Dermis blood vessel endothelial cell (primary cell): ENCODE data around the gene SLC12A4. TPM values are rescaled to one million over a fixed set of nuclear protein-coding genes. Genes with fewer than 3 reads are reported as not detected.
A peak's percentile ranks its signal among the peaks of the same experiment; 100 is the strongest.
"Not testable (repeated sequence)": the region's sequence is repeated elsewhere in the genome, so short reads cannot be mapped to it uniquely, and the experiment has no call there.

Source experiments
- DNase-seq: peaks from one replicate; pipeline ENCODE4 v3.0.0; 2010
- total RNA-seq: library from RNA; depleted of rRNA; stranded (reverse); fragments of >200 nt; gene quantifications from 2 replicates; pipeline ENCODE4 v1.2.3, GENCODE V29; 2014

SLC12A4 gene
- 68.9 and 94.1 TPM in 2 replicates for total RNA-seq

DNA sequence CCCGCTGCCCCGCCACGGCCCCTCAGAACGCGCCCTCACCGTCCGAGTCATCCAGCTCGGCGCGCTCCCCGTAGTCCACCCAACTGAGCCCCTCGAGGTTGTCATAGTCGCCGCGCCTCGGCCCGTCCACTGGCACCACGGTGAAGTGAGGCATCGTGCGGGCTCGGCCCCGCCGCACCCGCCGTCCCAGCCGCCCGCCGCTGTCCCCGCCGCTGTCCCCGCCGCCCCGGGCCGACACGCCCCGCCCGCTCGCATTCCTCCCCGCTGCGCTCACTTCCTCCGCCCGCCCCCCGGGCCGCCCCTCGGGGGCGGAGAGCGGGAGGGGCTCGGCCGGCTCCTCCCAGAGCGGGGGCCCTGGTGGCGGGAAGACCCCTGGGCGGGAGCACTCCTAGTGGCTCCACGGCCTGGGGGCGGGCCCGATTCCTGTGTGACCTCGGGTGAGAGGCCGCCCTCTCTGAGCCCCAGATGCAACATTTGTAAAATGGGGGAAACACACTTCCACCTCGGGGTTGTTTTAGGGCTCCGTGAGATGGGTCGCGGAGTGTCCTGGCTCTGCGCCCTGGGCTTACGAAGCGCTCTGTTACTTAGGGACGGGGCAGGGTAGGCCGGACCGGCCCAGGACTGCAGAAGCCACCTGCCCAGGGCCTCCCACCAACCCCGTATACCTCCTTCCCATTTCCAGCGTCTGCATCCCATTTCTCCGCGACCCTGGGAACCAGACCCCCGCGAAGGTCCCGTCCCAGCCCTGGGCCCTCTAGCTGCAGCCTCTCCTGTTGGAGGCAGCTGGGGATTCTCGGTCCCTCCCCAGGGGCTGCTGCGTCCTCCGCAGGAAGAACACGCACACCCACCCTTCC lies at the start of gene SLC12A4:
Gene SLC12A4 (minus strand): TSS at position 238 of the 854 bp plus-strand sequence. CDS start 84 bp downstream, at position 154.
- DNase-seq, result peak; percentile 83

DNA sequence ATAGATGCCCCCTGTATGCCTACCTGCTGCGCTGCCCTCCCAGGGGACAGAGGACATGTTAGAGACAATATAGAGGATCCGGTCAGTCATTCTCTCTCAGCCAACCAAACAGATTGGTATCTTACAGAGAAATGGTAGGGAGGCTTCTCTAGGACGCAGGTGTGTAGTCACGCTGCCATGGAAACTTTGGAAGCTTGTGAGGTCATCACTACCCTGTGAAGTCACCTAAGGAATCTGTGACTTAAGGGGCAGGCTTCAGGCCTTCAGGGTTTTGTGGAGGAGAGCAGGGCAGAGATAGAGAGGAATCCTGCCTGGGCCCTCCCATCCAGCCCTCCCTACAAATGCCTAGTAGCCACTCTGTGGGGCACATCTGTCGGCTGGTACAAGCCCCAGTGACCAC lies 47.2 kb upstream of the SLC12A4 start, which contains the start of gene DPEP2NB:
Gene DPEP2NB (minus strand): TSS at position 231 of the 400 bp plus-strand sequence. CDS start 141 bp downstream, at position 90.
- DNase-seq, result no peak

DNA sequence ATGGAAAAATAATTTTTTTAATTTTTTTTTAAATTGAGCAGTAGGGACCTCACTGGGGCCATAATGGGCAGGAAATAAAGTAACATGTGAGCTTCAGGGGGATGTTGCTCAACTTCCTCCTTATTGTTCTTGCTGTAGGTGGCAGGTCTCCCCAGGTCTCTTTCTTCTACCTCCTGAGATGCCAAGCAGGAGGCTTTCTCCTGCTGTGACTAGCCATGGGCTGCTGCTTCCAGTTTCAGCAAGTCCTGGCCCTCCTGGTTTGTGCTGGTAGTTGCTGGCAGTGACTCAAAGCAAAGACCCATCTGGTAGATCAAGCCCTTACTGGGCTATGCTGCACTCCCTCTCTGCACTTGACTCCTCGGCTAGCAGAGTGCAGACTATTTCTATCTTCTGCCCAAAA lies 45.0 kb upstream of the SLC12A4 start:
- peak; percentile 82 for DNase-seq

DNA sequence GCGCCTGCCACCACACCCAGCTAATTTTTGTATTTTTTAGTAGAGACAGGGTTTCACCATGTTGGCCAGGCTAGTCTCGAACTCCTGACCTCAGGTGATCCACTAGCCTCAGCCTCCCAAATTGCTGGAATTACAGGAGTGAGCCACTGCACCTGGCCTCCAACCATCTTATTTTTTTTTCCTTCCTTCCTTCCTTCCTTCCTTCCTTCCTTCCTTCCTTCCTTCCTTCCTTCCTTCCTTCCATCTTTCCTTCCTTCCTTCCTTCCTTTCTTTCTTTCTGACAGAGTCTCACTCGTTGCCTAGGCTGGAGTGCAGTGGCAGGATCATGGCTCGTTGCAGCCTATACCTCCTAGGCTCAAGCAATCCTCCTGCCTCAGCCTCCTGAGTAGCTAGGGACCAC lies 41.4 kb upstream of the SLC12A4 start:
- DNase-seq, result not testable (repeated sequence)

DNA sequence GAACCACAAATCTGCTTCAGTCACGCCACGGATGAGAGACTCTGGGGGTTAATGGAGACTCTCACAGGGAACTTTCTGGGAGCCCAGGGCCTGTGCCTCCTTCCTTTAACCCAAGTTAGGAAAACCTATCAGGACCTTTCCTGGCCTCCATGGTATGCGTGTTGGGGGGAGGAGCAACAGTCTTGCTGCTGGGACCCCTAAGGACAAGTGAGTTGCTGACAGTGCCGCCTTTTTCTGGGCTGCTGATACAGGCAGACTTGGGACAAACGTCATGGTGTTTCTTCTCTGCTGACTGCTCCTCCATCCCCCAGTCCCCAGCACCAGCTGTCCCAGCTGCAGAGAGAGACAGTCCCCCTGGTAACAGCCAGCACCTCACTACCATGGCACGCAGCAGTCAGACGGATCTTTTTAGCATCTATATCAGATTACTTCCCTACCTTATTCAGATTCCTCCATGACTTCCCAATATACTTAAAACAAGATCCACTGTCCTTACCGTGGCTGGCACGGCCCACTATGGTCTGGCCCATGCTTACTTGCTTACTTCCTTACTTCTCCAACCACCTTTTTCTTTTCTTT lies 40.8 kb upstream of the SLC12A4 start:
- no peak for DNase-seq

DNA sequence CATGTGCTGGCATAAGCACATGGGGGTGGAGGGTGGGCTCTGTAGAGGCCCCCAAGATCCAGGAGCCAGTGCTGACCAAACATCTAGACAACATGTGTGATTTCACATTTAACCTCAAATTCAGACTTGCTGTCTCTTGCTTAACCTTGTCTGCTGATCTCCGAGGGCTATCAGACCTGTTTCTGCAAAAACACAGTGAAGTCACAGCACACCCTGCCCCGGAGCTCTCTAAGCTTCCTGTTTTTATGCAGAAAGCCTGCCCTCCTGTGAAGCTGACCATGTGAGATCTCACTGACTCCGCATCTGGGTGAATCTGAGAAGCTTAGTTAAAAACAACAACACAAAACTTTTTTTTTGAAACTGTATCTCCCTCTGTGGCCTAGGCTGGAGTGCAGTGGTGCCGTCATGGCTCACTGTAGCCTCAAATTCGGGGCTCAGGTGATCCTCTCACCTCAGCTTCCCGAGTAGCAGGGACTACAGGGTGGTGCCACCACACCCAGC lies 37.4 kb upstream of the SLC12A4 start:
- peak; percentile 83 for DNase-seq

DNA sequence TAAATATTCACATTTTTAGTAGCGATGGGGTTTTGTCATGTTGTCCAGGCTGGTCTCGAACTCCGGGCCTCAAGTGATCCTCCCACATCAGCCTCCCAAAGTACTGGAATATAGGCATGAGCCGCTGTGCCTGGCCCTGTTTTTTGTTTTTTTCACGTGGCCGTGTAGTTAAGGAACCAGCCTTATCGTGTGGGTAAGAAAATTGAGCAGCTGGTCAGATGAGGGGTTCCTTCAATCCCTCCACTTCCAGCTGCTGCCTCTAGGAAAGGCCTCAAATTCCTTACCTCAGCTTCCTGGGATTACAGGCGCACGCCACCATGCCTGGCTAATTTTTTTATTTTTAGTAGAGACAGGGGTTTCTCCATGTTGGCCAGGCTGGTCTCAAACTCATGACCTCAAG lies 36.8 kb upstream of the SLC12A4 start:
- DNase-seq, result no peak

DNA sequence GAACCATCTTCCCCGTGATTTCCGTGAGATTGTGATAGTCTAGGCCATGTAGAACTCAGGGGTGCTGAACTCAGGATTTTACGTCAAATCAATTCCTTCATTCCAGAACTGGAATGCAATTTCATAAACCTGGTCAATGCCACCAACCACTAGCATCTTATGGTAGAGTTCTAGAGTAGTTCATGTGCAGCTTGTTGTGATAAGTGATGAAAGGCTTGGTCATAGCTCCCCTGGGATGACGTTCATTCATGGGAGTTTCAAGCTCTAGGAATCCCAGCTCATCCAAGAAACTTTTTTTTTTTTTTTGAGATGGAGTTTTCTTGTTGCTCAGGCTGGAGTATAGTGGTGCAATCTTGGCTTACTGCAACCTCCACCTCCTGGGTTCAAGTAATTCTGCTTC lies 34.6 kb upstream of the SLC12A4 start:
- no peak for DNase-seq

DNA sequence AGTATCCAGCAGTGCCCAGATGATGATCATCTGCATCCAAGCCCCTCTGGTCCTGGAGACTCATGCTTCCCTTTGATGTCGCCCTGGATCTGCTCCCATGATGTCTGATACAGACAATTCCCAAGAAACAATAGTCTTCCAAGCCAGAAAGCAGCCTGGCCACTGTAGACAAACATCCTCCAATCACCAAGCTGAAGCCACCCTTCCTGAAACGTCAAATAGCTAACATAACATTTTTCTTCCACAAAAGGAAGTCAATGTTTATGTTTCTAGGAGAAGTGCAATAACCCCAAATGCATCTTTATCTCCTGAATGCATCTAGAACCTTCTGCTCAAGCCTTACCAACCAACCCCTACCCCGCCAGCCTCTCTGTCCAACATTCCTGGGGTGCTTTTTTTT lies 32.0 kb upstream of the SLC12A4 start:
- DNase-seq, result peak; percentile 72

DNA sequence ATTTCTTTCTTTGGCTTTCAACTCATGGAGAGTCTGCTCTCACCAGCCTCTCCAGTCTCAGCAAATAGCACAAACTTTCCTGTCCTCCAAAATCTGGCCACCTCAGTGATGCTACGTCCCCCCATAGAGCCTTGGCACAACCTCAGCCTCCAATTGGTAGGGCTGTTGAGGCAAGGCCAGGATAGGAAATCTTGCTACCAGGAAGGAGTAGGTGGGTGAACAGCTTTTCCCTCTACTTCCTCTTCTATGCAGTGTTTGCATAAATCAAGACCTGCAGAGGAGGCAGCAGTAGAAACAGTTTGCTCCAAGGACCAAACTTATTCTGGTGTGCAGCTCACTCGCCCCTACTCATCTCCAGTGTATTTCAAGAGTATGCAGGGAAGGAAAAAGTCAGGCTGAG lies 31.5 kb upstream of the SLC12A4 start:
- DNase-seq, result no peak

DNA sequence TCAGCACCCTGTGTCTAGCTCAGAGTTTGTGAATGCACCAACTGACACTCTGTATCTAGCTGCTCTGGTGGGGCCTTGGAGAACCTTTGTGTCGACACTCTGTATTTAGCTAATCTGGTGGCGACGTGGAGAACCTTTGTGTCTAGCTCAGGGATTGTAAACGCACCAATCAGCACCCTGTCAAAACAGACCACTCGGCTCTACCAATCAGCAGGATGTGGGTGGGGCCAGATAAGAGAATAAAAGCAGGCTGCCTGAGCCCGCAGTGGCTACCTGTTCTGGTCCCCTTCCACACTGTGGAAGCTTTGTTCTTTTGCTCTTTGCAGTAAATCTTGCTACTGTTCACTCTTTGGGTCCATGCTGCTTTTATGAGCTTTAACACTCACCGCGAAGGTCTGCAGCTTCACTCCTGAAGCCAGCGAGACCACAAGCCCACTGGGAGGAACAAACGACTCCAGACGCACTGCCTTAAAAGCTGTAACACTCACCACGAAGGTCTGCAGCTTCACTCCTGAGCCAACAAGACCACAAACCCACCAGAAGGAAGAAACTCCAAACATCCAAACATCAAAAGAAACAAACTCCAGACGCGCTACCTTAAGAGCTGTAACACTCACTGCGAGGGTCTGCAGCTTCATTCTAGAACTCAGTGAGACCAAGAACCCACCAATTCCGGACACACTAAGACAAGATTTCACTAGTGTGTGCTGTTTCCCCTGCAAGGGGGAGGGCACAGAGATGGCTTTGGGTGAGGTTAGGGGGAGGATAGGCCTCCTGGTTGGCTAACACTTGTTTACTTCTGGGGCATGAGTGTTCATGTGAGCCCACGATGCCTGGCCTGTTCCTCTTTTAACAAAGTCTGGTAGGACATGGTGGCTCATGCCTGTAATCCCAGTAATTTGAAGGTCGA lies 30.6 kb upstream of the SLC12A4 start, which contains the start of gene DPEP2:
Gene DPEP2 (minus strand): TSS at position 706 of the 910 bp plus-strand sequence. CDS start 6,272 bp downstream, outside the sequence.
- DNase-seq, result not testable (repeated sequence)

DNA sequence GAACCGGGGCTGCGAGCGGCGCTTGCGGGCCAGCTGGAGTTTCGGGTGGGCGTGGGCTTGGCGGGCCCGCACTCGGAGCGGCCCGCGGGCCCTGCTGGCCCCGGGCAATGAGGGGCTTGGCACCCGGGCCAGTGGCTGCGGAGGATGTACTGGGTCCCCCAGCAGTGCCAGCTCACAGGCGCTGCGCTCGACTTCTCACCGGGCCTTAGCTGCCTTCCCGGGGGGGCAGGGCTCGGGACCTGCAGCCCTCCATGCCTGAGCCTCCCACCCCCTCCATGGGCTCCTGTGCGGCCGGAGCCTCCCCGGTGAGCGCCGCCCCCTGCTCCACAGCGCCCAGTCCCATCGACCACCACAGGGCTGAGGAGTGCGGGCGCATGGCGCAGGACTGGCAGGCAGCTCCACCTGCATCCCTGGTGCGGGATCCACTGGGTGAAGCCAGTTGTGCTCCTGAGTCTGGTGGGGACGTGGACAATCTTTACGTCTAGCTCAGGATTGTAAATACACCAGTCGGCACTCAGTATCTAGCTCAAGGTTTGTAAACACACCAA lies 29.9 kb upstream of the SLC12A4 start:
- DNase-seq, result not testable (repeated sequence)

DNA sequence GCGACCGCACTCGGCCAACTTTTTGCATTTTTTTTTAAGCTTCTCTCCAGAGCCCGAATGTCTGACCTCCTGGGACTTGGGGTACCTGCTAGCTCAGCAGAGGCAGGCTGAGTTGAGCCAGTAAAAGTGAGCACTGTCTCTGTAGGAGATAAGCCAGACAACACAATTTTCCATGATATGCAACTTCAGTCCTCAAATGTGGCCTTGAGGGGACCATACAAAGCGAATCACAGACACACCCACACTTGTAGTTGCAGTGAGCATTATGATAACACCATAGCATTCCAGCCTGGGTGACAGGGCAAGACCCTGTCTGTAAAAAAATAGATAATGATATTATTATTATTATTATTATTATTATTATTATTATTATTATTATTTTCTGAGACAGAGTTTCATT lies 28.2 kb upstream of the SLC12A4 start:
- no peak for DNase-seq

DNA sequence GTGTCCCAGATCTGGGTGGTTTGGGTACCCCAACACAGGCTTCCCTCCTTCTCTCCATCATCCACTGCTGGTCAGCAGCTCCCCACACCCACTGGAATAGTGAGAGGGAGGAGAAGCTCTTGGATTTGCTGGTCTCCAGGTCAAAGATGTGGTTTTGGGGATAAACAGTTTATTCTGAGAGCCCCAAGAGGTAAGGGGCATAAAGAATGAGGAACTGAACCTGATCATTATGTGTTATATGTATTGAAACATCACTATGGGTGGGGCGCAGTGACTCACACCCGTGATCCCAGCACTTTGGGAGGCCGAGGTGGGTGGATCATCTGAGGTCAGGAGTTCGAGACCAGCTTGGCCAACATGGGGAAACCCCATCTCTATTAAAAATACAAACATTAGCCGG lies 27.0 kb upstream of the SLC12A4 start:
- no peak for DNase-seq

DNA sequence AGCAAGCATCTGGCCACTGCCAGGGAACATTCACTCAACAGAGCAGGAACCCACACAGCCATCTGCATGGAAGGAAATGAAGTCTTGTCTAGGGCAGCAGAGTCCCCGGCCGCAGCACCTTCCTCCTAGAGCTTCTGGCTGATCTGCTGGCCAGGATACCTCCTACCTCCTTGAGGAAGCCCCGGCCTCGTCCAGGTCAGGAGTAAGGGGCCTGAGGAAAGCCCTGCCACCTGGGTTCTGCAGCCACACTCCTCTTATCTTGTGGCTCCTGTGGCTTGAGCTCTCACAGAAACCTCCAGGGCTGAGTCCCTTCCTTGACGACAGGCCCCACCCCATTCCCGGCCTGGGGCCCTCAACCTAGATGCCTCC lies 25.6 kb upstream of the SLC12A4 start:
- DNase-seq, result not testable (repeated sequence)

DNA sequence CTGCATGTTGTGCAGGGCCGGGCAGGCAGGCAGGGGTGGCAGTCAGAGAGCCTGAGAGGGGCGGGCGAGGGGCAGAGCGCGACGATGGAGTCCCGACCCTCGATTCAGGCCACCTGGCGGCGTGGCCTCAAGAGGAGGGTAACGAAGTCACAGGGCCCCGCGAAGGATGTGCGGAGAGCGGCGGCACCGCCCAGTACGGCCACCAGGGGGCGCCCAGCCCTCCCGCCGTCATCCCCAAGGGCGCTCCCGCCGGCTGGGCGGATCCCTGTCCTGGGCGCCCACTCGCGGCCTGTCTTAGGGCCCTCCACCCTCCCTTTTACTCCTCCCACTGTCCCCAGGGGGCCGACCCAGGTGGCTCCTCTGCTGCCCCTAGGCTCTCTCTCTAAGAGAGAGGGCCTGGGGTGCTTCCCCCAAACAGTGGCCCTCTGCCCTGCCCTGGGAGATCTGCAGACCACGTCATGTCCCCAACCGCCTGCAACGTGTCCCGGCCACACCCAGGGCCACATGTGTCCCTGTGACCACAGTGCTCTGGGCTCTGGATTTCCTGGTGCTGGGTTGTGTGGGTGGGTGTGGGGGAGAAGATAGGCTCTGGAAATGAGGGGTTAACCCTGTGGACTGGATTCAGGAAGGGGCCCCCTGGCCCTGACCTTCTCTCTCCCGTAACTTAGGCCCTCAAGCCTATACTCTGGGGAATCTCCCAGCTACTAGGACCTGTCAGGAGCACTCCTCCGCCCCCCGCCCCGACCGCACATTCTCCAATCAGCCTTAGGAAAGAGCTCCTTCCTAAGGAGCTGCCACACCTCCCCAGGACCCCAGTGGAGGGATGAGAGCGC lies 25.0 kb upstream of the SLC12A4 start:
- DNase-seq, result peak; percentile 84

DNA sequence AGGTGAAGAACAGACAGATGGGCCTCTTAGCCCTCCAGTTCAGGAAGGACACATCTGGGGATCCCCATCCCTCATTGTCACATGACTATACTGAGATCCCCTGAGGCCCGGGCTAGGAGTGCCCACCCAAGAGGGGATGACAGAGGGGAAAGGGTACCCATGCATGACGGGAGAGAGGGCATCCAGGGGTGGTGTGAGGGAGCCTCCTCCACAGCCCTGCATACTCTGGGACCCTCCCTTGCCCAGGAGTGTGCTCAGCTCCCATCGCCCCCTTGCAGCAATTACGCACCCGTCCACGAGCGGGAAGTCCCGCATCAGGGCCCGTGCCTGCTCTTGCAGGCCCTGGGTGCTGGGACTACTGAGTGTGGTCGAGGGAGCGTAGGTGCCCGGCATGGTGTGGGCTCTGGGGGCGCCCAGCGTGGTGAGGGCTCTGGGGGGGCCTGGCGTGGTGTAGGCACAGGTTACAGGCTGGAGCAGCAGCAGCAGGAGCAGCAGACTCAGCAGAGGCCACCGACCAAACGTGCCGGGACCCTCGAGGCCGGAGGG lies 24.3 kb upstream of the SLC12A4 start:
- no peak for DNase-seq

DNA sequence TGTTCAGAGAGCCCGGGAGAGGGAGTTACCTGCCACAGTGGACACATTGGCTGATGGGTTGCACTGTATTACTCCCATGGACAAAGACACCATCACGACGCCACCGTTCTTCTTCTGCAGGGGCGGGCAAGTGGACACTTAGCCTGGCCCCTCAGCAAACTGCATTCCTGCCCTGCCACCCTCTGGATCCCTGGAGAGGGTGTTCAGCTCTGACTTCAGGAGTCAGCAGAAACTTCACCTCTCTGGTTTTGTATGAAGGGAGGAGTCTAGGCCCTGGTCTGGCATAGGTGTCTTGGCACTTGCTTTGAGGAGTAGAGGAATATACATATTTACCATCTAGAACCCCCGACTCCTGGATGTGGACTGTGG lies 21.6 kb upstream of the SLC12A4 start:
- no peak for DNase-seq

DNA sequence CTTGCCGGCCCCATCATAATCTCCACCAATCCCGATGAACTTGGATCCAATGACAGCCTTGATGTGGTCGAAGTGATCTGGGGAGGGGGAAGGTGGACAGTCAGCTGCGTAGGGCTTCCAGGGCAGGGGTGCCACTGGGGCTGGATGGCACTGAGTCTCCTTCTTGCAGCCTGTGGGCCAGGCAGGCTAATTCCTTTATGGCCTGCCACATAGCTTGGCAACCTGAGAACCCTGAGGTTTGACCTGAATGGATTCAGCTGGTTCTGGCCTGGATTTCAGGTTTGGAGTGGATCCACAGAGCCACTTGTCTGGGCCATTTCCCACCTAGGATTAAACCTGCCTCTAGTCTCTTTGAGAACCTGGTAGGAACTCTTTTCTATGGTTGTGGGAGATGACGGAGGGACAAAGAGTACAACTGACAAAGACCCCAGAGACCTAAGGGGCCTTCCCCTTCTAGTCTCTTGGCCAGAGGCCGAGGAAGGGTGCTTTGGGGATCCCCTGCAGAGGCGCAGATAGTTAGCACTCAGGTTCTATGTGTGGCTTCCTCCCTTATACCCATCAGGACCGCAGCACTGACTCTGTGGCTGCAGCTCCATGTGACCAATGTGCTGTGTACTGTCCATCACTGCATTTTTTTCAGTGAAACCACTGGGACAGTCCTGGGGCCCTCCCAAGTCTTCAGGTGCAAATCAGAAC lies 21.0 kb upstream of the SLC12A4 start:
- no peak for DNase-seq

DNA sequence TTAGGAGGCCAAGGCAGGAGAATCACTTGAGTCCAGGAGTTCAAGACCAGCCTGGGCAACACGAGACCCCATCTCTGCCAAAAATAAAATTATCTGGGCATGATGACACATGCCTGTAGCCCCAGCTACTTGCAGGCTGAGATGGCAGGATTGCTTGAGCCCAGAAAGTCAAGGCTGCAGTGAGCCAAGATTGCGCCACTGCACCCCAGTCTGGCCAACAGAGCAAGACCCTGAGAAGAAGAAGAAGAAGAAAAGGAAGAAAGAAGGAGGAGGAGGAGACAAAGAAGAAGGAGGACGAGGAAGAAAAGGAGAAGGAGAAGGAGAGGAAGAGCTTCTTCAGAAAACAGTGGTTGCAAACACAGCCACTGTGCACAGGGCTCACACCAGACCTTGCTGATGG lies 20.2 kb upstream of the SLC12A4 start:
- DNase-seq, result no peak
